OCI-LY1 (cell line): ENCODE results near the gene FAM131A.

ENCODE experiments used
- H2AFZ ChIP-seq: fragments of 200-600 bp; sonication (generic), shearing (Covaris generic); 2 replicates; pipeline ENCODE4 v1.6.0; 2014; ENCODE audit warnings: antibody characterized with exemption, mild to moderate bottlenecking, low read length
- H3F3A ChIP-seq: fragments of 200-600 bp; sonication (generic), shearing (Covaris generic); 2 replicates; pipeline ENCODE4 v1.6.0; 2014; ENCODE audit warnings: mild to moderate bottlenecking, antibody characterized with exemption, low read length, moderate library complexity; ENCODE audit not compliant: insufficient read depth
- H3K27ac ChIP-seq: fragments of 200-600 bp; sonication (generic); 2 replicates; pipeline ENCODE4 v1.5.1; 2014; ENCODE audit warnings: low read length, mixed run types, mild to moderate bottlenecking, low read depth; ENCODE audit not compliant: poor library complexity, severe bottlenecking
- H3K27me3 ChIP-seq: fragments of 200-600 bp; sonication (generic); 2 replicates; pipeline ENCODE4 v1.6.0; 2014; ENCODE audit warnings: antibody characterized with exemption, mild to moderate bottlenecking, low read length, moderate library complexity; ENCODE audit not compliant: insufficient read depth
- H3K36me3 ChIP-seq: fragments of 200-600 bp; sonication (generic); 2 replicates; pipeline ENCODE4 v1.6.1; 2014; ENCODE audit warnings: mild to moderate bottlenecking, antibody characterized with exemption, low read length, moderate library complexity, mixed read lengths; ENCODE audit not compliant: insufficient read depth
- H3K4me1 ChIP-seq: fragments of 200-600 bp; sonication (generic); 2 replicates; pipeline ENCODE4 v1.5.1; 2014; ENCODE audit warnings: mild to moderate bottlenecking, low read length, moderate library complexity; ENCODE audit not compliant: insufficient read depth, severe bottlenecking
- H3K4me2 ChIP-seq: fragments of 200-600 bp; sonication (generic), shearing (Covaris generic); 2 replicates; pipeline ENCODE4 v1.6.1; 2014; ENCODE audit warnings: low read length
- H3K4me3 ChIP-seq: fragments of 200-600 bp; sonication (generic); 2 replicates; pipeline ENCODE4 v1.5.1; 2014; ENCODE audit warnings: low read length, low read depth, mild to moderate bottlenecking, mixed read lengths; ENCODE audit not compliant: poor library complexity, severe bottlenecking
- H3K79me2 ChIP-seq: fragments of 200-600 bp; shearing (Covaris generic); 2 replicates; pipeline ENCODE4 v1.6.1; 2016; ENCODE audit warnings: mixed run types, low read length, mixed read lengths; ENCODE audit not compliant: insufficient read depth
- H3K9ac ChIP-seq: fragments of 200-600 bp; sonication (generic), shearing (Covaris generic); 2 replicates; pipeline ENCODE4 v1.6.1; 2014; ENCODE audit warnings: mild to moderate bottlenecking, low read length, mixed read lengths
- H3K9me2 ChIP-seq: fragments of 200-600 bp; sonication (generic), shearing (Covaris generic); 2 replicates; pipeline ENCODE4 v1.6.1; 2014; ENCODE audit warnings: low read depth, mild to moderate bottlenecking, low read length, mixed read lengths
- H3K9me3 ChIP-seq: fragments of 200-600 bp; shearing (Covaris generic); 2 replicates; pipeline ENCODE4 v1.6.1; 2014; ENCODE audit warnings: low read length, mixed read lengths
- H4K20me1 ChIP-seq: fragments of 200-600 bp; sonication (generic), shearing (Covaris generic); 2 replicates; pipeline ENCODE4 v1.6.0; 2016; ENCODE audit warnings: mild to moderate bottlenecking, low read length; ENCODE audit not compliant: insufficient read depth
- CTCF ChIP-seq: fragments of 200-600 bp; sonication (generic), shearing (Covaris generic); IDR thresholded peaks from 2 replicates; pipeline ENCODE4 v1.5.1; 2017; ENCODE audit warnings: mild to moderate bottlenecking, antibody characterized with exemption, low read length, moderate library complexity, mixed read lengths
- EZH2 ChIP-seq: fragments of 200-600 bp; sonication (generic), shearing (Covaris generic); IDR thresholded peaks from 2 replicates; pipeline ENCODE4 v1.8.0; 2017; ENCODE audit warnings: borderline replicate concordance, mixed run types, mild to moderate bottlenecking, antibody characterized with exemption, low read length, moderate library complexity, mixed read lengths

The FAM131A gene

GRCh38 chr3:184323696-184324095, 13.7 kb upstream of the FAM131A start:
- H3K4me1 ChIP-seq, result no peaks in the 10 kb centered on the region
- no peak for TF ChIP-seq EZH2
- TF ChIP-seq CTCF, result no peak
- H3F3A ChIP-seq, result no peaks in the 10 kb centered on the region
- no peak overlapping the region for H3K4me3 ChIP-seq
- no peaks in the 10 kb centered on the region for H3K9me3 ChIP-seq
- H3K27ac ChIP-seq, result no peak overlapping the region
- peaks cover 99% of the 10 kb centered on the region for H3K36me3 ChIP-seq
- H4K20me1 ChIP-seq, result no peaks in the 10 kb centered on the region
- H3K79me2 ChIP-seq, result peaks cover 7% of the 10 kb centered on the region
- no peaks in the 10 kb centered on the region for H3K9me2 ChIP-seq
- H3K27me3 ChIP-seq, result no peaks in the 10 kb centered on the region
- H2AFZ ChIP-seq, result no peak overlapping the region
- no peak overlapping the region for H3K4me2 ChIP-seq
- H3K9ac ChIP-seq, result no peak overlapping the region

- Histone ChIP-seq H3K27me3 (no peaks in the 10 kb centered on the region), H3K4me2 (no peak overlapping the region), H2AFZ (no peak overlapping the region), H3K9ac (no peak overlapping the region), H3K36me3 (peaks cover 100% of the 10 kb centered on the region), H3K9me3 (no peaks in the 10 kb centered on the region), H3K9me2 (no peaks in the 10 kb centered on the region), H3K4me1 (no peaks in the 10 kb centered on the region), H3K79me2 (no peaks in the 10 kb centered on the region), H3K27ac (no peak overlapping the region), H3K4me3 (no peak overlapping the region), H4K20me1 (no peaks in the 10 kb centered on the region), H3F3A (no peaks in the 10 kb centered on the region)
- TF ChIP-seq EZH2 (no peak), CTCF (no peak)
These were observed 12.1 kb upstream of the FAM131A start for GRCh38 chr3:184325269-184325668.

- Histone ChIP-seq H3K79me2 (no peaks in the 10 kb centered on the region), H3K9me3 (no peaks in the 10 kb centered on the region), H2AFZ (no peak overlapping the region), H3K27me3 (no peaks in the 10 kb centered on the region), H3F3A (no peaks in the 10 kb centered on the region), H3K36me3 (peaks cover 98% of the 10 kb centered on the region), H4K20me1 (no peaks in the 10 kb centered on the region), H3K9me2 (no peaks in the 10 kb centered on the region), H3K4me2 (no peak overlapping the region), H3K9ac (no peak overlapping the region), H3K27ac (no peak overlapping the region), H3K4me3 (no peak overlapping the region), H3K4me1 (no peaks in the 10 kb centered on the region)
- TF ChIP-seq CTCF (no peak), EZH2 (no peak)
These were observed 11.6 kb upstream of the FAM131A start for GRCh38 chr3:184325715-184326369.
